WTC11 (cell line): ENCODE results near the gene SCN8A.

ENCODE experiments used
- ETV6 ChIP-seq: sonication (generic); formaldehyde crosslinking; IDR thresholded peaks from 2 replicates; pipeline ENCODE4 v1.8.1; 2022; ENCODE audit warnings: mild to moderate bottlenecking, missing genetic modification reagents
- FOXK1 ChIP-seq: sonication (generic); formaldehyde crosslinking; IDR thresholded peaks from 2 replicates; pipeline ENCODE4 v1.8.0; 2022; ENCODE audit warnings: mild to moderate bottlenecking, moderate library complexity, missing genetic modification reagents
- JUN ChIP-seq: sonication (generic); formaldehyde crosslinking; IDR thresholded peaks from 2 replicates; pipeline ENCODE4 v1.8.0; 2023; ENCODE audit warnings: mild to moderate bottlenecking, missing genetic modification reagents
- NR2C2 ChIP-seq: sonication (generic); formaldehyde crosslinking; IDR thresholded peaks from 2 replicates; pipeline ENCODE4 v1.8.0; 2022; ENCODE audit warnings: mild to moderate bottlenecking, missing genetic modification reagents
- ZNF121 ChIP-seq: sonication (generic); formaldehyde crosslinking; IDR thresholded peaks from 2 replicates; pipeline ENCODE4 v1.8.0; 2023; ENCODE audit warnings: missing genetic modification reagents
- ZNF138 ChIP-seq: sonication (generic); formaldehyde crosslinking; conservative IDR thresholded peaks from 2 replicates; pipeline ENCODE4 v1.8.1; 2022; ENCODE audit warnings: mild to moderate bottlenecking, moderate library complexity, missing genetic modification reagents
- ZSCAN18 ChIP-seq: fragments of 250-450 bp; sonication (Bioruptor Pico); IDR thresholded peaks from 2 replicates; pipeline ENCODE4 v2.1.2; 2022; ENCODE audit warnings: mild to moderate bottlenecking, moderate library complexity
- TF ChIP-seq, protein P1 (sequence below): fragments of 200-600 bp; IDR thresholded peaks from 2 replicates; pipeline ENCODE4 v1.8.0; 2022; ENCODE audit warnings: antibody characterized with exemption
- TF ChIP-seq, protein P2 (sequence below): sonication (generic); formaldehyde crosslinking; IDR thresholded peaks from 2 replicates; pipeline ENCODE4 v1.8.1; 2023; ENCODE audit warnings: mild to moderate bottlenecking, missing genetic modification reagents, moderate library complexity
- TF ChIP-seq, protein P3 (sequence below): sonication (generic); formaldehyde crosslinking; IDR thresholded peaks from 2 replicates; pipeline ENCODE4 v1.8.0; 2022; ENCODE audit warnings: mild to moderate bottlenecking, missing genetic modification reagents

DNA sequence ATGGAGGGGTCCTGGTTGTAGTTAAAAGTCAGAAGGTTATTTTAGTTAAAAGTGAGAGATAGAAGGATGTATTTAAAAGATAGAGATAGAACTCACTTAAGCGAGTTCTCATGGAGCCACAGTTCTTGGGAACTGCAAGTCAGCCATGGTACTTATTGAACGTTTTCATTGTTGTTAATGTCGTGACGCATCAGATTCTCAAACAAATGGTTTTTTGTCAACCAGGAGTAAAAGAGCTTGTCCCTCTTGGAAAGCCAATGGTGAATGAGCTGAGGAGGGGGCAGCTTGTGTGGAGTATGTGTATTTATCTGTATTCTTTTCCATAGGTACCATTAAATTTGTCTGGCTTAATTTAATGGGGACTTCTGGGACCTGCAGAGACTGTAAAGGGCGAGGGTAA lies 188.8 kb downstream of the SCN8A start:
- TF ChIP-seq FOXK1 (no peak), NR2C2 (CRISPR knock-in tag) (no peak), ETV6 (CRISPR knock-in tag) (no peak), ZNF121 (CRISPR knock-in tag) (no peak), ZSCAN18 (no peak), ZNF138 (no peak), JUN (CRISPR knock-in tag) (no peak)
- TF ChIP-seq, protein P1, sequence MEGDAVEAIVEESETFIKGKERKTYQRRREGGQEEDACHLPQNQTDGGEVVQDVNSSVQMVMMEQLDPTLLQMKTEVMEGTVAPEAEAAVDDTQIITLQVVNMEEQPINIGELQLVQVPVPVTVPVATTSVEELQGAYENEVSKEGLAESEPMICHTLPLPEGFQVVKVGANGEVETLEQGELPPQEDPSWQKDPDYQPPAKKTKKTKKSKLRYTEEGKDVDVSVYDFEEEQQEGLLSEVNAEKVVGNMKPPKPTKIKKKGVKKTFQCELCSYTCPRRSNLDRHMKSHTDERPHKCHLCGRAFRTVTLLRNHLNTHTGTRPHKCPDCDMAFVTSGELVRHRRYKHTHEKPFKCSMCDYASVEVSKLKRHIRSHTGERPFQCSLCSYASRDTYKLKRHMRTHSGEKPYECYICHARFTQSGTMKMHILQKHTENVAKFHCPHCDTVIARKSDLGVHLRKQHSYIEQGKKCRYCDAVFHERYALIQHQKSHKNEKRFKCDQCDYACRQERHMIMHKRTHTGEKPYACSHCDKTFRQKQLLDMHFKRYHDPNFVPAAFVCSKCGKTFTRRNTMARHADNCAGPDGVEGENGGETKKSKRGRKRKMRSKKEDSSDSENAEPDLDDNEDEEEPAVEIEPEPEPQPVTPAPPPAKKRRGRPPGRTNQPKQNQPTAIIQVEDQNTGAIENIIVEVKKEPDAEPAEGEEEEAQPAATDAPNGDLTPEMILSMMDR: no peak
- TF ChIP-seq, protein P2, sequence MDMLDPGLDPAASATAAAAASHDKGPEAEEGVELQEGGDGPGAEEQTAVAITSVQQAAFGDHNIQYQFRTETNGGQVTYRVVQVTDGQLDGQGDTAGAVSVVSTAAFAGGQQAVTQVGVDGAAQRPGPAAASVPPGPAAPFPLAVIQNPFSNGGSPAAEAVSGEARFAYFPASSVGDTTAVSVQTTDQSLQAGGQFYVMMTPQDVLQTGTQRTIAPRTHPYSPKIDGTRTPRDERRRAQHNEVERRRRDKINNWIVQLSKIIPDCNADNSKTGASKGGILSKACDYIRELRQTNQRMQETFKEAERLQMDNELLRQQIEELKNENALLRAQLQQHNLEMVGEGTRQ (CRISPR knock-in tag): no peak
- TF ChIP-seq, protein P3, sequence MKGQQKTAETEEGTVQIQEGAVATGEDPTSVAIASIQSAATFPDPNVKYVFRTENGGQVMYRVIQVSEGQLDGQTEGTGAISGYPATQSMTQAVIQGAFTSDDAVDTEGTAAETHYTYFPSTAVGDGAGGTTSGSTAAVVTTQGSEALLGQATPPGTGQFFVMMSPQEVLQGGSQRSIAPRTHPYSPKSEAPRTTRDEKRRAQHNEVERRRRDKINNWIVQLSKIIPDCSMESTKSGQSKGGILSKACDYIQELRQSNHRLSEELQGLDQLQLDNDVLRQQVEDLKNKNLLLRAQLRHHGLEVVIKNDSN (CRISPR knock-in tag): no peak
